Middle frontal gyrus (tissue), 1 donor: ENCODE results near the gene OXLD1.

Source experiments
- DNase-seq: peaks from one replicate; pipeline ENCODE4 v3.0.0-alpha.2; 2015; ENCODE audit warnings: low spot score; ENCODE audit errors: extremely low spot score

The OXLD1 gene

GRCh38 chr17:81702934-81703746 lies 36.7 kb upstream of the OXLD1 start, which contains the start of gene MRPL12:
TSS of gene MRPL12 (plus strand) at chr17:81703367. CDS start at chr17:81703502, 135 bp downstream.
- peak; percentile 92 for DNase-seq

- no peak for DNase-seq
Observed at GRCh38 chr17:81701288-81702071, 35.1 kb upstream of the OXLD1 start.

- DNase-seq: no peak
Observed at GRCh38 chr17:81700353-81701287, 34.2 kb upstream of the OXLD1 start.

GRCh38 chr17:81697261-81698044 lies 31.0 kb upstream of the OXLD1 start:
- no peak for DNase-seq

GRCh38 chr17:81696218-81696941 lies 30.0 kb upstream of the OXLD1 start:
- no peak for DNase-seq

- DNase-seq: no peak
Observed at GRCh38 chr17:81695801-81696200, 29.4 kb upstream of the OXLD1 start.

- no peak for DNase-seq
Observed at GRCh38 chr17:81695211-81695610, 28.8 kb upstream of the OXLD1 start.

- DNase-seq: no peak
Observed at GRCh38 chr17:81694810-81695209, 28.4 kb upstream of the OXLD1 start.

GRCh38 chr17:81693509-81694210 lies 27.3 kb upstream of the OXLD1 start:
- DNase-seq: no peak

- DNase-seq: no peak
Observed at GRCh38 chr17:81691608-81692007, 25.2 kb upstream of the OXLD1 start.

- DNase-seq: no peak
Observed at GRCh38 chr17:81691196-81691595, 24.8 kb upstream of the OXLD1 start.

GRCh38 chr17:81690549-81690948 lies 24.1 kb upstream of the OXLD1 start:
- DNase-seq: no peak

- DNase-seq: no peak
Observed at GRCh38 chr17:81690066-81690465, 23.7 kb upstream of the OXLD1 start.

GRCh38 chr17:81688616-81689015 lies 22.2 kb upstream of the OXLD1 start:
- DNase-seq: no peak

GRCh38 chr17:81687770-81688541 lies 21.6 kb upstream of the OXLD1 start:
- no peak for DNase-seq

- no peak for DNase-seq
Observed at GRCh38 chr17:81686614-81687013, 20.2 kb upstream of the OXLD1 start.

- DNase-seq: no peak
Observed at GRCh38 chr17:81685108-81685507, 18.7 kb upstream of the OXLD1 start.

- no peak for DNase-seq
Observed at GRCh38 chr17:81684442-81684911, 18.1 kb upstream of the OXLD1 start.
